HG03342 (cell line): Measurements from ENCODE around the gene WNT7A.
"Not testable (repeated sequence)": the region's sequence is repeated elsewhere in the genome, so short reads cannot be mapped to it uniquely, and the experiment has no call there.

Experiments used
- ATAC-seq: cut with Tn5 transposase; IDR thresholded peaks from one replicate; pipeline ENCODE4 v1.9.1; 2021; ENCODE audit warnings: mild to moderate bottlenecking, moderate library complexity; ENCODE audit not compliant: unreplicated experiment

WNT7A gene

GRCh38 chr3:13879946-13880810, at the start of gene WNT7A:
TSS of gene WNT7A (minus strand) at chr3:13880071. CDS start at chr3:13879816, 255 bp downstream.
- ATAC-seq: no peak

GRCh38 chr3:13928741-13929140, 48.9 kb upstream of the WNT7A start:
- ATAC-seq: not testable (repeated sequence)

GRCh38 chr3:13927295-13927694, 47.4 kb upstream of the WNT7A start:
- no peak for ATAC-seq

- ATAC-seq: no peak
These were observed 36.5 kb upstream of the WNT7A start for GRCh38 chr3:13916375-13916774.

- no peak for ATAC-seq
These were observed 22.9 kb upstream of the WNT7A start for GRCh38 chr3:13902648-13903238.

- no peak for ATAC-seq
These were observed 22.2 kb upstream of the WNT7A start for GRCh38 chr3:13901935-13902584.

GRCh38 chr3:13898346-13898745, 18.5 kb upstream of the WNT7A start:
- ATAC-seq: no peak

- ATAC-seq: no peak
These were observed 16.7 kb upstream of the WNT7A start for GRCh38 chr3:13896473-13897154.

- peak; percentile 98 for ATAC-seq
These were observed 15.6 kb upstream of the WNT7A start for GRCh38 chr3:13895155-13896105.

GRCh38 chr3:13894807-13895154, 14.9 kb upstream of the WNT7A start:
- no peak for ATAC-seq

- no peak for ATAC-seq
These were observed 14.4 kb upstream of the WNT7A start for GRCh38 chr3:13894096-13894806.

- no peak for ATAC-seq
These were observed 12.4 kb upstream of the WNT7A start for GRCh38 chr3:13892304-13892703.

GRCh38 chr3:13891492-13892073, 11.7 kb upstream of the WNT7A start:
- ATAC-seq: no peak

GRCh38 chr3:13891017-13891392, 11.1 kb upstream of the WNT7A start:
- no peak for ATAC-seq

- no peak for ATAC-seq
These were observed 10.6 kb upstream of the WNT7A start for GRCh38 chr3:13890377-13891016.

GRCh38 chr3:13888576-13888975, 8.7 kb upstream of the WNT7A start:
- no peak for ATAC-seq

- ATAC-seq: no peak
These were observed 7.8 kb upstream of the WNT7A start for GRCh38 chr3:13887495-13888300.

GRCh38 chr3:13886593-13887129, 6.8 kb upstream of the WNT7A start:
- no peak for ATAC-seq
